SK-N-SH treated with all-trans-retinoic acid at 6 μM for 48 hours (cell line): ENCODE data around the gene EYA4.

Experiments used
- ATAC-seq: fragments of 200-7000 bp; cut with Tn5 transposase; 3 replicates; pipeline ENCODE4 v1.9.1; 2020; ENCODE audit warnings: mild to moderate bottlenecking, moderate library complexity
- ARNTL ChIP-seq: fragments of 450-650 bp; formaldehyde crosslinking; IDR thresholded peaks from 2 replicates; pipeline ENCODE4 v1.5.0; 2020; ENCODE audit warnings: low read depth, mild to moderate bottlenecking, moderate library complexity, borderline replicate concordance
- BACH2 ChIP-seq: fragments of 250-450 bp; sonication (Bioruptor Pico); IDR thresholded peaks from 2 replicates; pipeline ENCODE4 v1.9.0; 2021; ENCODE audit warnings: mild to moderate bottlenecking, borderline replicate concordance
- CSDC2 ChIP-seq: fragments of 250-450 bp; sonication (Bioruptor Pico); IDR thresholded peaks from 2 replicates; pipeline ENCODE4 v1.5.0; 2020; ENCODE audit warnings: mild to moderate bottlenecking, moderate library complexity
- ESRRG ChIP-seq: fragments of 250-450 bp; sonication (Bioruptor Pico); IDR thresholded peaks from 2 replicates; pipeline ENCODE4 v1.6.1; 2021; ENCODE audit warnings: mild to moderate bottlenecking
- GLIS3 ChIP-seq: fragments of 250-450 bp; sonication (Bioruptor Pico); IDR thresholded peaks from 2 replicates; pipeline ENCODE4 v1.5.0; 2020; ENCODE audit warnings: mild to moderate bottlenecking, moderate library complexity
- ISL1 ChIP-seq: fragments of 250-450 bp; sonication (Bioruptor Pico); IDR thresholded peaks from 2 replicates; pipeline ENCODE4 v2.1.2; 2022; ENCODE audit warnings: mild to moderate bottlenecking, moderate library complexity
- OSR1 ChIP-seq: fragments of 250-450 bp; sonication (Bioruptor Pico); IDR thresholded peaks from 2 replicates; pipeline ENCODE4 v1.8.0; 2022; ENCODE audit warnings: moderate library complexity, mild to moderate bottlenecking, inconsistent platforms
- PPARA ChIP-seq: fragments of 250-450 bp; sonication (Bioruptor Pico); IDR thresholded peaks from 2 replicates; pipeline ENCODE4 v1.5.0; 2020; ENCODE audit warnings: mild to moderate bottlenecking, borderline replicate concordance
- RARB ChIP-seq: fragments of 250-450 bp; sonication (Bioruptor Pico); IDR thresholded peaks from 2 replicates; pipeline ENCODE4 v1.8.0; 2021; ENCODE audit warnings: mild to moderate bottlenecking, moderate library complexity
- SNAI2 ChIP-seq: fragments of 250-450 bp; sonication (Bioruptor Pico); IDR thresholded peaks from 2 replicates; pipeline ENCODE4 v1.5.0; 2020; ENCODE audit warnings: mild to moderate bottlenecking, moderate library complexity
- TCF4 ChIP-seq: fragments of 250-450 bp; sonication (Bioruptor Pico); IDR thresholded peaks from 2 replicates; pipeline ENCODE4 v1.8.0; 2021; ENCODE audit warnings: mild to moderate bottlenecking, moderate library complexity, borderline replicate concordance
- TOX ChIP-seq: fragments of 250-450 bp; sonication (Bioruptor Pico); IDR thresholded peaks from 2 replicates; pipeline ENCODE4 v1.8.0; 2021; ENCODE audit warnings: mild to moderate bottlenecking, moderate library complexity, borderline replicate concordance
- ZC3H10 ChIP-seq: fragments of 250-450 bp; sonication (Bioruptor Pico); IDR thresholded peaks from 2 replicates; pipeline ENCODE4 v1.5.1; 2021; ENCODE audit warnings: mild to moderate bottlenecking, moderate library complexity
- ZFP3 ChIP-seq: fragments of 250-450 bp; sonication (Bioruptor Pico); IDR thresholded peaks from 2 replicates; pipeline ENCODE4 v1.5.0; 2020; ENCODE audit warnings: mild to moderate bottlenecking, moderate library complexity
- ZFP30 ChIP-seq: fragments of 450-650 bp; formaldehyde crosslinking; IDR thresholded peaks from 2 replicates; pipeline ENCODE4 v1.5.0; 2022; ENCODE audit warnings: mild to moderate bottlenecking, moderate library complexity
- ZNF565 ChIP-seq: fragments of 450-650 bp; formaldehyde crosslinking; conservative IDR thresholded peaks from 2 replicates; pipeline ENCODE4 v1.5.0; 2020; ENCODE audit warnings: low read depth, mild to moderate bottlenecking, moderate library complexity
- ZNF70 ChIP-seq: fragments of 450-650 bp; formaldehyde crosslinking; IDR thresholded peaks from 2 replicates; pipeline ENCODE4 v1.5.0; 2020; ENCODE audit warnings: mild to moderate bottlenecking, moderate library complexity
- ZNF8 ChIP-seq: fragments of 450-650 bp; formaldehyde crosslinking; IDR thresholded peaks from 2 replicates; pipeline ENCODE4 v1.5.0; 2020; ENCODE audit warnings: mild to moderate bottlenecking, moderate library complexity
- TF ChIP-seq, protein P1 (sequence below): fragments of 250-450 bp; sonication (Bioruptor Pico); IDR thresholded peaks from 2 replicates; pipeline ENCODE4 v1.8.0; 2020; ENCODE audit warnings: mild to moderate bottlenecking, moderate library complexity, borderline replicate concordance
- TF ChIP-seq, protein P2 (sequence below): fragments of 250-450 bp; sonication (Bioruptor Pico); IDR thresholded peaks from 2 replicates; pipeline ENCODE4 v1.5.1; 2020; ENCODE audit warnings: low read depth, mild to moderate bottlenecking, moderate library complexity
- TF ChIP-seq, protein P3 (sequence below): fragments of 250-450 bp; sonication (Bioruptor Pico); IDR thresholded peaks from 2 replicates; pipeline ENCODE4 v1.5.1; 2021; ENCODE audit warnings: mild to moderate bottlenecking, moderate library complexity
- TF ChIP-seq, protein P4 (sequence below): fragments of 250-450 bp; sonication (Bioruptor Pico); IDR thresholded peaks from 2 replicates; pipeline ENCODE4 v1.8.0; 2021; ENCODE audit warnings: low read depth, mild to moderate bottlenecking, moderate library complexity, borderline replicate concordance

EYA4 gene

DNA sequence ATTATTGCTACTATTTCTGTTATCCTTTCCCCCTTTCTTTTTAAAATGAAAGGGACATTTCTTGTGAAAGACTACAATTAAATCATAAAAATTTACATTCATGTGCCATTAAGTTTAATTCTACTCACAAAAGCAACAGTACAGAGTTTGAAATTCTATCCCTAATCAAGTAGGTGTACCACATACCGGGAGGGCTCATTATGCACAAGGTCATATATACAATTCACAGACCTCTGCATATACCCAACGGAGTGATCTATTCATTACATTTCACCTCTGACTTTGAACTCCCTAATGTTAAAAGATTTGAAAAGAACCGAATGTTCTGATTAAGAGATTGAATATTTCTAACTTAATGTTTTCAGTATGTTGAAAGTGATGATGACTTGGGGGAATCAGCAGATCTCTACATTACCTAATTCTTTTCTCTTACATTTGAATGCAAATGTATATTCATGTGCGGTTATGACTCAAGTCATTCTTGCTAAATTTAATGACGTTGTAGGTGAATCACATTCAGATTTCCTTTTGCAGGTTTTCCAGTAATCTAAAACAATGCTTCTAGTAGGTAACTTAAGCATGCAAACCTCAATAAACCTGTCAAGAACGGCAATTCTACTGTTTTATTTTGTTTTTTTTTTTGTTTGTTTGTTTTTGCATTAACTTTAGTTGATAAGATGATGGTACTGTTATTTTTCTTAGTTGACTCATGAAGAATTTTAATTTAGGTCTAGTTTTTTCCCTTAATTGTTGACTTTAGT is 7.3 kb downstream of the EYA4 start:
- no peak for TF ChIP-seq ISL1 (CRISPR knock-in tag)
- TF ChIP-seq ZFP3 (CRISPR knock-in tag) = no peak
- TF ChIP-seq TOX (CRISPR knock-in tag) = no peak
- TF ChIP-seq, protein P1, sequence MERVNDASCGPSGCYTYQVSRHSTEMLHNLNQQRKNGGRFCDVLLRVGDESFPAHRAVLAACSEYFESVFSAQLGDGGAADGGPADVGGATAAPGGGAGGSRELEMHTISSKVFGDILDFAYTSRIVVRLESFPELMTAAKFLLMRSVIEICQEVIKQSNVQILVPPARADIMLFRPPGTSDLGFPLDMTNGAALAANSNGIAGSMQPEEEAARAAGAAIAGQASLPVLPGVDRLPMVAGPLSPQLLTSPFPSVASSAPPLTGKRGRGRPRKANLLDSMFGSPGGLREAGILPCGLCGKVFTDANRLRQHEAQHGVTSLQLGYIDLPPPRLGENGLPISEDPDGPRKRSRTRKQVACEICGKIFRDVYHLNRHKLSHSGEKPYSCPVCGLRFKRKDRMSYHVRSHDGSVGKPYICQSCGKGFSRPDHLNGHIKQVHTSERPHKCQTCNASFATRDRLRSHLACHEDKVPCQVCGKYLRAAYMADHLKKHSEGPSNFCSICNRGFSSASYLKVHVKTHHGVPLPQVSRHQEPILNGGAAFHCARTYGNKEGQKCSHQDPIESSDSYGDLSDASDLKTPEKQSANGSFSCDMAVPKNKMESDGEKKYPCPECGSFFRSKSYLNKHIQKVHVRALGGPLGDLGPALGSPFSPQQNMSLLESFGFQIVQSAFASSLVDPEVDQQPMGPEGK (CRISPR knock-in tag) = no peak
- no peak for TF ChIP-seq BACH2
- TF ChIP-seq, protein P2, sequence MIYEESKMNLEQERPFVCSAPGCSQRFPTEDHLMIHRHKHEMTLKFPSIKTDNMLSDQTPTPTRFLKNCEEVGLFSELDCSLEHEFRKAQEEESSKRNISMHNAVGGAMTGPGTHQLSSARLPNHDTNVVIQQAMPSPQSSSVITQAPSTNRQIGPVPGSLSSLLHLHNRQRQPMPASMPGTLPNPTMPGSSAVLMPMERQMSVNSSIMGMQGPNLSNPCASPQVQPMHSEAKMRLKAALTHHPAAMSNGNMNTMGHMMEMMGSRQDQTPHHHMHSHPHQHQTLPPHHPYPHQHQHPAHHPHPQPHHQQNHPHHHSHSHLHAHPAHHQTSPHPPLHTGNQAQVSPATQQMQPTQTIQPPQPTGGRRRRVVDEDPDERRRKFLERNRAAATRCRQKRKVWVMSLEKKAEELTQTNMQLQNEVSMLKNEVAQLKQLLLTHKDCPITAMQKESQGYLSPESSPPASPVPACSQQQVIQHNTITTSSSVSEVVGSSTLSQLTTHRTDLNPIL = no peak
- TF ChIP-seq ZFP30 = no peak
- no peak for TF ChIP-seq OSR1 (CRISPR knock-in tag)
- no peak for ATAC-seq

DNA sequence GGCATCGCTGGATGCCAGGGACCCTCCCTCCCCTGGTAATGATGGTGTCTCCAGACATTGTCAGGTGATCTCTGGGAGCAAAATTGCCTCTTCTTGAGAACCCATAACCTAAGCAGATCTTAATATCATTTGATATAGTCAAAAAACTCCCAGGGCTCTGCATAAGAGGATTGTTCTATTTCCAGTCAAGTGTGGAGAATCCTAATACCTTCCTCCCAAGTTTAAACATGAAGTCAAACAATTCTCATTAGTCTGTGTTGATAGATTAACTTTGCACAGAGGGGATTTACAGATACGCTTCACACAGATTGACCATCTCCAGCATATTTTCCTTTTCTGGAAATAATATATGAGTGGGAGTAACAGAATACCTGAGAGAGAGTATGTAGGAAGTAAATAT is 10.5 kb downstream of the EYA4 start:
- TF ChIP-seq ZNF8 (CRISPR knock-in tag) = no peak
- TF ChIP-seq ZFP30 = no peak
- TF ChIP-seq, protein P3, sequence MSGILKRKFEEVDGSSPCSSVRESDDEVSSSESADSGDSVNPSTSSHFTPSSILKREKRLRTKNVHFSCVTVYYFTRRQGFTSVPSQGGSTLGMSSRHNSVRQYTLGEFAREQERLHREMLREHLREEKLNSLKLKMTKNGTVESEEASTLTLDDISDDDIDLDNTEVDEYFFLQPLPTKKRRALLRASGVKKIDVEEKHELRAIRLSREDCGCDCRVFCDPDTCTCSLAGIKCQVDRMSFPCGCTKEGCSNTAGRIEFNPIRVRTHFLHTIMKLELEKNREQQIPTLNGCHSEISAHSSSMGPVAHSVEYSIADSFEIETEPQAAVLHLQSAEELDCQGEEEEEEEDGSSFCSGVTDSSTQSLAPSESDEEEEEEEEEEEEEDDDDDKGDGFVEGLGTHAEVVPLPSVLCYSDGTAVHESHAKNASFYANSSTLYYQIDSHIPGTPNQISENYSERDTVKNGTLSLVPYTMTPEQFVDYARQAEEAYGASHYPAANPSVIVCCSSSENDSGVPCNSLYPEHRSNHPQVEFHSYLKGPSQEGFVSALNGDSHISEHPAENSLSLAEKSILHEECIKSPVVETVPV (CRISPR knock-in tag) = no peak
- TF ChIP-seq, protein P1 (CRISPR knock-in tag) = no peak
- no peak for TF ChIP-seq ESRRG
- TF ChIP-seq RARB (CRISPR knock-in tag) = no peak
- TF ChIP-seq PPARA = no peak
- no peak for TF ChIP-seq ZC3H10
- TF ChIP-seq CSDC2 (CRISPR knock-in tag) = no peak
- TF ChIP-seq SNAI2 (CRISPR knock-in tag) = no peak
- no peak for TF ChIP-seq ZNF565 (CRISPR knock-in tag)
- TF ChIP-seq, protein P4, sequence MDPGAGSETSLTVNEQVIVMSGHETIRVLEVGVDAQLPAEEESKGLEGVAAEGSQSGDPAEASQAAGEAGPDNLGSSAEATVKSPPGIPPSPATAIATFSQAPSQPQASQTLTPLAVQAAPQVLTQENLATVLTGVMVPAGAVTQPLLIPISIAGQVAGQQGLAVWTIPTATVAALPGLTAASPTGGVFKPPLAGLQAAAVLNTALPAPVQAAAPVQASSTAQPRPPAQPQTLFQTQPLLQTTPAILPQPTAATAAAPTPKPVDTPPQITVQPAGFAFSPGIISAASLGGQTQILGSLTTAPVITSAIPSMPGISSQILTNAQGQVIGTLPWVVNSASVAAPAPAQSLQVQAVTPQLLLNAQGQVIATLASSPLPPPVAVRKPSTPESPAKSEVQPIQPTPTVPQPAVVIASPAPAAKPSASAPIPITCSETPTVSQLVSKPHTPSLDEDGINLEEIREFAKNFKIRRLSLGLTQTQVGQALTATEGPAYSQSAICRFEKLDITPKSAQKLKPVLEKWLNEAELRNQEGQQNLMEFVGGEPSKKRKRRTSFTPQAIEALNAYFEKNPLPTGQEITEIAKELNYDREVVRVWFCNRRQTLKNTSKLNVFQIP (CRISPR knock-in tag) = no peak
- TF ChIP-seq GLIS3 (CRISPR knock-in tag) = no peak
- TF ChIP-seq, all 23 proteins: peak for 0
- ATAC-seq = no peak

DNA sequence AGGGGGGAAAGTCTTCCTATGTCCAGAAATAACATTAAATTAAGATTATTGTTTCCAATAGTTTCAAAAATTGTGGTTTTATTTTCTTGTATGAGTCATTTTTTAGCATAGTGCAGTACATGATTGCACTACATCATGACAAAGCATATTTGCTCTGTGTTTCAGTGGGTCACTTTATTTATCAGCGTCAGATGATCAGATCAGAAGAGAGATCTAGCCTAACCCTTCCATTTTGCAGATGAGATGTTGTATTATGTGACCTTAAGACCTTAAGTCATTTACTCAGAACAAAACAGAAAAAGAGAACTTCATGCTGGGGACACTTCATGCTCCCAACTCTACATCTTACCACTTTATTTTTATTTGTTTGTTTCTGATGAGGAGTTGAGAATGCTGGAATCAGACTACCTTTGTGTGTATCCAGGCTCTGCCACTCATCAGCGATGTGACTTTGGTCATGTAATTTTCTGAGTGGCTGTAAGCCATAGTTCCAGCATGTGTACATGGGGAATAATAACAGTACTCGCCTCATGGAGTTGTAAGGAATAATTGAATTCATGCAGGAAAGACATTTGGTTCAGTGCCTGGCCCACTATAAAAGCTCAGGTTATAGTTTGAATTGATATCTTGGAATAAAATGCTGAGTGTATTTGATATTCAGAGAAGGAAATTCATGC is 13.5 kb downstream of the EYA4 start:
- ATAC-seq = peak; percentile 55
- TF ChIP-seq RARB (CRISPR knock-in tag) = no peak
- TF ChIP-seq TOX (CRISPR knock-in tag) = no peak
- TF ChIP-seq ZNF565 (CRISPR knock-in tag) = no peak
- TF ChIP-seq, protein P2 = no peak
- TF ChIP-seq ZNF8 (CRISPR knock-in tag) = no peak
- no peak for TF ChIP-seq TCF4 (CRISPR knock-in tag)
- TF ChIP-seq, protein P3 (CRISPR knock-in tag) = no peak
- TF ChIP-seq BACH2 = no peak
- no peak for TF ChIP-seq ZNF70 (CRISPR knock-in tag)
- TF ChIP-seq ZC3H10 = no peak
- TF ChIP-seq ZFP30 = no peak
- no peak for TF ChIP-seq ARNTL (CRISPR knock-in tag)
- no peak for TF ChIP-seq ISL1 (CRISPR knock-in tag)
- TF ChIP-seq, protein P4 (CRISPR knock-in tag) = no peak
- TF ChIP-seq ESRRG = no peak
- no peak for TF ChIP-seq SNAI2 (CRISPR knock-in tag)
